Neural cell (in vitro differentiated cells): ENCODE results near the gene PRTFDC1.
"Not testable (repeated sequence)": the region's sequence is repeated elsewhere in the genome, so short reads cannot be mapped to it uniquely, and the experiment has no call there.

ENCODE experiments used
- EP300 ChIP-seq: fragments of 450-650 bp; conservative IDR thresholded peaks from 2 replicates; pipeline ENCODE4 v1.6.1; 2014; ENCODE audit warnings: antibody characterized with exemption, mild to moderate bottlenecking, moderate library complexity; ENCODE audit not compliant: poor library complexity, severe bottlenecking
- EZH2 ChIP-seq: fragments of 200-600, 300-800 bp; shearing (Covaris generic), sonication (generic); IDR thresholded peaks from 2 replicates; pipeline ENCODE4 v1.6.1; 2014; ENCODE audit warnings: antibody characterized with exemption, low read length, borderline replicate concordance, mild to moderate bottlenecking; ENCODE audit not compliant: insufficient read depth, poor library complexity, severe bottlenecking
- RAD21 ChIP-seq: fragments of 450-650 bp; conservative IDR thresholded peaks from 2 replicates; pipeline ENCODE4 v1.6.1; 2014; ENCODE audit warnings: antibody characterized with exemption, mild to moderate bottlenecking, moderate library complexity
- TF ChIP-seq, protein P1 (sequence below): fragments of 450-650 bp; IDR thresholded peaks from 2 replicates; pipeline ENCODE4 v1.5.1; 2014; ENCODE audit warnings: antibody characterized with exemption, mild to moderate bottlenecking, moderate library complexity; ENCODE audit not compliant: poor library complexity, severe bottlenecking

- not testable (repeated sequence) for TF ChIP-seq EZH2, EP300, RAD21
- TF ChIP-seq, protein P1, sequence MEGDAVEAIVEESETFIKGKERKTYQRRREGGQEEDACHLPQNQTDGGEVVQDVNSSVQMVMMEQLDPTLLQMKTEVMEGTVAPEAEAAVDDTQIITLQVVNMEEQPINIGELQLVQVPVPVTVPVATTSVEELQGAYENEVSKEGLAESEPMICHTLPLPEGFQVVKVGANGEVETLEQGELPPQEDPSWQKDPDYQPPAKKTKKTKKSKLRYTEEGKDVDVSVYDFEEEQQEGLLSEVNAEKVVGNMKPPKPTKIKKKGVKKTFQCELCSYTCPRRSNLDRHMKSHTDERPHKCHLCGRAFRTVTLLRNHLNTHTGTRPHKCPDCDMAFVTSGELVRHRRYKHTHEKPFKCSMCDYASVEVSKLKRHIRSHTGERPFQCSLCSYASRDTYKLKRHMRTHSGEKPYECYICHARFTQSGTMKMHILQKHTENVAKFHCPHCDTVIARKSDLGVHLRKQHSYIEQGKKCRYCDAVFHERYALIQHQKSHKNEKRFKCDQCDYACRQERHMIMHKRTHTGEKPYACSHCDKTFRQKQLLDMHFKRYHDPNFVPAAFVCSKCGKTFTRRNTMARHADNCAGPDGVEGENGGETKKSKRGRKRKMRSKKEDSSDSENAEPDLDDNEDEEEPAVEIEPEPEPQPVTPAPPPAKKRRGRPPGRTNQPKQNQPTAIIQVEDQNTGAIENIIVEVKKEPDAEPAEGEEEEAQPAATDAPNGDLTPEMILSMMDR: not testable (repeated sequence)
These were observed 114.6 kb downstream of the PRTFDC1 start for GRCh38 chr10:24837781-24838180.
